GM12878 (cell line): ENCODE measurements around the gene MS4A6E. TPM values are rescaled to one million over a fixed set of nuclear protein-coding genes. Genes with fewer than 3 reads are reported as not detected.

Source experiments
- ATAC-seq: fragments of 200-7000 bp; cut with Tn5 transposase; 3 replicates; pipeline ENCODE4 v1.9.1; 2020; ENCODE audit warnings: mild to moderate bottlenecking, moderate library complexity
- BruUV-seq: library from RNA; stranded (reverse); fragments of 400-500 nt; replicated peaks from 2 replicates; lab custom pipeline; 2021; lab: Mats Ljungman, UMichigan
- CTCF ChIA-PET: fragments of 300-600 bp; sonication (Branson Sonifier 250); formaldehyde crosslinking; extraction: SDS; loops from one replicate; lab custom pipeline; 2021; ENCODE audit warnings: inconsistent platforms; lab: Yijun Ruan, JAX
- POLR2A ChIA-PET: fragments of 350-600 bp; formaldehyde crosslinking; extraction: SDS; loops from one replicate; lab custom pipeline; 2021; ENCODE audit warnings: inconsistent platforms; lab: Charles Lee
- RAD21 ChIA-PET: fragments of 300-600 bp; sonication (Branson Sonifier 250); formaldehyde crosslinking; loops from one replicate; lab custom pipeline; 2023; ENCODE audit warnings: antibody characterized with exemption; ENCODE audit not compliant: unreplicated experiment; lab: Charles Lee
- SMC1A ChIA-PET: fragments of 300-600 bp; sonication (Branson Sonifier 250); formaldehyde crosslinking; loops from one replicate; lab custom pipeline; 2023; ENCODE audit not compliant: unreplicated experiment, uncharacterized antibody; lab: Charles Lee
- DNase-seq: peaks from one replicate; pipeline ENCODE4 v3.0.0-alpha.2; 2011; ENCODE audit warnings: low read depth, low spot score
- FAIRE-seq: peaks from 3 replicates; lab custom pipeline; 2011; peaks lifted over from hg19 to GRCh38; lab: Jason Lieb, UNC
- H2AFZ ChIP-seq: 2 replicates; pipeline ENCODE4 v1.6.0; 2011; ENCODE audit warnings: low read depth, low read length, control low read depth; ENCODE audit not compliant: control insufficient read depth
- H3K27ac ChIP-seq: 2 replicates; pipeline ENCODE4 v1.5.1; 2011; ENCODE audit warnings: control low read depth; ENCODE audit not compliant: control insufficient read depth, insufficient read depth
- H3K27me3 ChIP-seq, 2 experiments: replicated peaks in 1 of 2; 2 replicates each; pipeline versions ENCODE4 v1.6.0 to v1.6.1; 2011; ENCODE audit warnings: low read length in 1 of 2; ENCODE audit not compliant: control insufficient read depth in 2 of 2, insufficient read depth in 2 of 2
- H3K36me3 ChIP-seq, 2 experiments: 2 replicates each; pipeline ENCODE4 v1.5.1; 2011; ENCODE audit warnings: low read length in 1 of 2; ENCODE audit not compliant: control insufficient read depth in 2 of 2, insufficient read depth in 2 of 2
- H3K4me1 ChIP-seq: 2 replicates; pipeline ENCODE4 v1.6.1; 2011; ENCODE audit warnings: mild to moderate bottlenecking, low read length, moderate library complexity, mixed read lengths; ENCODE audit not compliant: control insufficient read depth, insufficient read depth
- H3K4me2 ChIP-seq: 2 replicates; pipeline ENCODE4 v1.6.0; 2011; ENCODE audit warnings: control low read depth; ENCODE audit not compliant: control insufficient read depth, insufficient read depth
- H3K4me3 ChIP-seq: fragments of 200-600 bp; sonication (generic); 2 replicates; pipeline ENCODE4 v1.5.1; 2016
- H3K79me2 ChIP-seq: 2 replicates; pipeline ENCODE4 v1.6.0; 2011; ENCODE audit warnings: low read length; ENCODE audit not compliant: control insufficient read depth, insufficient read depth
- H3K9ac ChIP-seq: 2 replicates; pipeline ENCODE4 v1.8.0; 2011; ENCODE audit warnings: low read length, control low read depth, mixed read lengths; ENCODE audit not compliant: control insufficient read depth, insufficient read depth
- H3K9me3 ChIP-seq: replicated peaks from 3 replicates; pipeline ENCODE4 v1.5.1; 2011; ENCODE audit warnings: mild to moderate bottlenecking, low read length; ENCODE audit not compliant: control insufficient read depth, insufficient read depth
- H4K20me1 ChIP-seq: 2 replicates; pipeline ENCODE4 v1.6.0; 2011; ENCODE audit not compliant: control insufficient read depth, insufficient read depth
- CHD2 ChIP-seq: IDR thresholded peaks from 2 replicates; pipeline ENCODE4 v1.6.1; 2011; ENCODE audit warnings: low read depth, low read length, improper control_type of control experiment, borderline replicate concordance
- CHD4 ChIP-seq: fragments of 200-600 bp; sonication (generic); IDR thresholded peaks from 2 replicates; pipeline ENCODE4 v1.6.1; 2016; ENCODE audit warnings: mild to moderate bottlenecking
- EP300 ChIP-seq, 2 experiments: fragments of 150-350 bp in 1 of 2; IDR thresholded peaks; 2 replicates each; pipeline ENCODE4 v1.6.1; 2011 to 2012; ENCODE audit warnings: low read depth in 2 of 2, low read length in 2 of 2, borderline replicate concordance in 1 of 2, improper control_type of control experiment in 1 of 2, inconsistent platforms in 1 of 2; ENCODE audit not compliant: control insufficient read depth in 1 of 2
- JUNB ChIP-seq: IDR thresholded peaks from 2 replicates; pipeline ENCODE4 v1.6.1; 2016; ENCODE audit warnings: antibody characterized with exemption, mild to moderate bottlenecking
- MTA2 ChIP-seq: fragments of 450-650 bp; IDR thresholded peaks from 2 replicates; pipeline ENCODE4 v1.6.1; 2016; ENCODE audit warnings: low read depth, mild to moderate bottlenecking, moderate library complexity
- MTA3 ChIP-seq: IDR thresholded peaks from 2 replicates; pipeline ENCODE4 v1.6.1; 2012; ENCODE audit warnings: low read length, inconsistent platforms, borderline replicate concordance
- NRF1 ChIP-seq: conservative IDR thresholded peaks from 2 replicates; pipeline ENCODE4 v1.6.1; 2011; ENCODE audit warnings: mild to moderate bottlenecking, low read depth, low read length, improper control_type of control experiment
- RCOR1 ChIP-seq: conservative IDR thresholded peaks from 2 replicates; pipeline ENCODE4 v1.6.1; 2012; ENCODE audit warnings: low read depth, low read length, improper control_type of control experiment
- SMAD1 ChIP-seq: fragments of 450-650 bp; IDR thresholded peaks from 2 replicates; pipeline ENCODE4 v1.6.1; 2018; ENCODE audit warnings: mild to moderate bottlenecking, low read depth; ENCODE audit not compliant: partially characterized antibody
- SMAD5 ChIP-seq: IDR thresholded peaks from 2 replicates; pipeline ENCODE4 v1.6.1; 2016; ENCODE audit warnings: antibody characterized with exemption, low read depth
- WRNIP1 ChIP-seq: IDR thresholded peaks from 2 replicates; pipeline ENCODE4 v1.6.1; 2011; ENCODE audit warnings: low read depth, low read length, improper control_type of control experiment, borderline replicate concordance
- YY1 ChIP-seq: IDR thresholded peaks from 2 replicates; pipeline ENCODE4 v1.6.1; 2011; ENCODE audit warnings: low read depth, mild to moderate bottlenecking, low read length
- WGBS: methylation state at CpG from one replicate; pipeline ENCODE4 v1.1.6; 2016; ENCODE audit warnings: low lambda C conversion rate; ENCODE audit not compliant: insufficient replicate concordance, insufficient coverage; ENCODE audit errors: missing lambda C conversion rate; 5-methylcytosine and 5-hydroxymethylcytosine counted together
- in situ Hi-C: fragments of 300-500 bp; cut with MboI; formaldehyde crosslinking; loops from 9 replicates; pipeline ENCODE4 v1.14.3; 2018; ENCODE audit warnings: mixed read lengths
- intact Hi-C: fragments of 100-400 bp; cut with micrococcal nuclease; formaldehyde crosslinking; loops from one replicate; pipeline ENCODE4 v1.14.2; 2022; ENCODE audit not compliant: unreplicated experiment
- polyA plus RNA-seq, 11 experiments: library from polyadenylated mRNA; depleted of rRNA in 4 of 11; unstranded in 6 of 11; stranded (reverse) in 5 of 11; fragments of >200 nt; fragmentation: Nextera tagmentation in 4 of 11; fragmentation: Illumina TruSeq in 1 of 11; extraction: Ambion mirVana in 4 of 11; extraction: Trizol in 1 of 11; gene quantifications; 1 replicate in 1 of 11; 2 replicates in 10 of 11; pipeline versions ENCODE4 v1.2.1 to v1.2.3, GENCODE V29; 2011 to 2016; ENCODE audit warnings: inconsistent platforms in 2 of 11, missing spikeins in 2 of 11, low read depth in 1 of 11
- total RNA-seq, 4 experiments: library from RNA; depleted of rRNA in 3 of 4; stranded (reverse); fragments of >200 nt in 3 of 4; fragmentation: Illumina TruSeq in 1 of 4; extraction: Trizol in 1 of 4; gene quantifications; 2 replicates each; pipeline versions ENCODE4 v1.2.1 to v1.2.3, GENCODE V29; 2013 to 2021
- TF ChIP-seq, protein P1 (sequence below): fragments of 450-650 bp; IDR thresholded peaks from 2 replicates; pipeline ENCODE4 v1.6.1; 2017; ENCODE audit warnings: mild to moderate bottlenecking, low read depth, inconsistent platforms; ENCODE audit not compliant: poor library complexity, severe bottlenecking
- TF ChIP-seq, protein P2 (sequence below): IDR thresholded peaks from 2 replicates; pipeline ENCODE4 v1.6.1; 2012; ENCODE audit warnings: mild to moderate bottlenecking, low read depth, low read length
- TF ChIP-seq, protein P3 (sequence below): IDR thresholded peaks from 2 replicates; pipeline ENCODE4 v1.6.1; 2012; ENCODE audit warnings: low read length, inconsistent platforms

Gene MS4A6E
- total and polyA plus RNA-seq, 10 of the 15 experiments (the other 5 are each of a cell fraction or from before 2014, with no cell fraction given) = 0.14 to 0.86 (median 0.47) TPM; not detected in 5

DNA sequence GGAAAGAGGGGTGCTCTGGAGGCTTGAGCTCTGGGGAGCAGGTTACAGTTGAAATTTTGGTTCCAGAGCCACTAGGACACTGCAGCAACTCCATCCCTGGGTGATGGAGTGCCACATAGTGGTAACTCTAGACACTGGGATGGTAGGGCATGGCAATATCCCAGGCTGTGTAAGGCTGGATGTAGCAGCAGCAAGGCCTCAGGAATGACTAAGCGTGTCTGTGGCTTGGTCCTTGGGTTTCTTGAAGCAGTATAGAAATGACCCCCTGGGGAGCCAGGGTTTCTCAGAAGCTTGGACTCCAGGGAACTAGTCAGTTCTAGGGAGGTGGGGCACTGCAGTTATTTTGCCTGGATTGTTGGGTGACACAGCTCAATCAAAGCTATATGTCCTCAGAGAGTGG is 38.5 kb upstream of the MS4A6E start:
- in situ Hi-C loops (no loop called here), intact Hi-C loops (no loop called here)
- RAD21 ChIA-PET = no interaction called here
- H3K4me2 ChIP-seq = no peak overlapping the region
- H3K4me3 ChIP-seq = no peak overlapping the region
- TF ChIP-seq MTA3 (no peak), NRF1 (no peak), JUNB (no peak), EP300 (IDR thresholded peaks at IDR 0.05; ENCODE audit: borderline replicate concordance in 1 of 2, control insufficient read depth in 1 of 2, low read depth in 2 of 2, low read length in 2 of 2) (no peak), CHD2 (no peak), CHD4 (no peak), MTA2 (no peak), YY1 (no peak), RCOR1 (no peak), WRNIP1 (no peak), SMAD1 (no peak), SMAD5 (no peak)
- TF ChIP-seq, protein P1, sequence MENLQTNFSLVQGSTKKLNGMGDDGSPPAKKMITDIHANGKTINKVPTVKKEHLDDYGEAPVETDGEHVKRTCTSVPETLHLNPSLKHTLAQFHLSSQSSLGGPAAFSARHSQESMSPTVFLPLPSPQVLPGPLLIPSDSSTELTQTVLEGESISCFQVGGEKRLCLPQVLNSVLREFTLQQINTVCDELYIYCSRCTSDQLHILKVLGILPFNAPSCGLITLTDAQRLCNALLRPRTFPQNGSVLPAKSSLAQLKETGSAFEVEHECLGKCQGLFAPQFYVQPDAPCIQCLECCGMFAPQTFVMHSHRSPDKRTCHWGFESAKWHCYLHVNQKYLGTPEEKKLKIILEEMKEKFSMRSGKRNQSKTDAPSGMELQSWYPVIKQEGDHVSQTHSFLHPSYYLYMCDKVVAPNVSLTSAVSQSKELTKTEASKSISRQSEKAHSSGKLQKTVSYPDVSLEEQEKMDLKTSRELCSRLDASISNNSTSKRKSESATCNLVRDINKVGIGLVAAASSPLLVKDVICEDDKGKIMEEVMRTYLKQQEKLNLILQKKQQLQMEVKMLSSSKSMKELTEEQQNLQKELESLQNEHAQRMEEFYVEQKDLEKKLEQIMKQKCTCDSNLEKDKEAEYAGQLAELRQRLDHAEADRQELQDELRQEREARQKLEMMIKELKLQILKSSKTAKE = no peak
- TF ChIP-seq, protein P2, sequence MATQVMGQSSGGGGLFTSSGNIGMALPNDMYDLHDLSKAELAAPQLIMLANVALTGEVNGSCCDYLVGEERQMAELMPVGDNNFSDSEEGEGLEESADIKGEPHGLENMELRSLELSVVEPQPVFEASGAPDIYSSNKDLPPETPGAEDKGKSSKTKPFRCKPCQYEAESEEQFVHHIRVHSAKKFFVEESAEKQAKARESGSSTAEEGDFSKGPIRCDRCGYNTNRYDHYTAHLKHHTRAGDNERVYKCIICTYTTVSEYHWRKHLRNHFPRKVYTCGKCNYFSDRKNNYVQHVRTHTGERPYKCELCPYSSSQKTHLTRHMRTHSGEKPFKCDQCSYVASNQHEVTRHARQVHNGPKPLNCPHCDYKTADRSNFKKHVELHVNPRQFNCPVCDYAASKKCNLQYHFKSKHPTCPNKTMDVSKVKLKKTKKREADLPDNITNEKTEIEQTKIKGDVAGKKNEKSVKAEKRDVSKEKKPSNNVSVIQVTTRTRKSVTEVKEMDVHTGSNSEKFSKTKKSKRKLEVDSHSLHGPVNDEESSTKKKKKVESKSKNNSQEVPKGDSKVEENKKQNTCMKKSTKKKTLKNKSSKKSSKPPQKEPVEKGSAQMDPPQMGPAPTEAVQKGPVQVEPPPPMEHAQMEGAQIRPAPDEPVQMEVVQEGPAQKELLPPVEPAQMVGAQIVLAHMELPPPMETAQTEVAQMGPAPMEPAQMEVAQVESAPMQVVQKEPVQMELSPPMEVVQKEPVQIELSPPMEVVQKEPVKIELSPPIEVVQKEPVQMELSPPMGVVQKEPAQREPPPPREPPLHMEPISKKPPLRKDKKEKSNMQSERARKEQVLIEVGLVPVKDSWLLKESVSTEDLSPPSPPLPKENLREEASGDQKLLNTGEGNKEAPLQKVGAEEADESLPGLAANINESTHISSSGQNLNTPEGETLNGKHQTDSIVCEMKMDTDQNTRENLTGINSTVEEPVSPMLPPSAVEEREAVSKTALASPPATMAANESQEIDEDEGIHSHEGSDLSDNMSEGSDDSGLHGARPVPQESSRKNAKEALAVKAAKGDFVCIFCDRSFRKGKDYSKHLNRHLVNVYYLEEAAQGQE = no peak
- TF ChIP-seq, protein P3, sequence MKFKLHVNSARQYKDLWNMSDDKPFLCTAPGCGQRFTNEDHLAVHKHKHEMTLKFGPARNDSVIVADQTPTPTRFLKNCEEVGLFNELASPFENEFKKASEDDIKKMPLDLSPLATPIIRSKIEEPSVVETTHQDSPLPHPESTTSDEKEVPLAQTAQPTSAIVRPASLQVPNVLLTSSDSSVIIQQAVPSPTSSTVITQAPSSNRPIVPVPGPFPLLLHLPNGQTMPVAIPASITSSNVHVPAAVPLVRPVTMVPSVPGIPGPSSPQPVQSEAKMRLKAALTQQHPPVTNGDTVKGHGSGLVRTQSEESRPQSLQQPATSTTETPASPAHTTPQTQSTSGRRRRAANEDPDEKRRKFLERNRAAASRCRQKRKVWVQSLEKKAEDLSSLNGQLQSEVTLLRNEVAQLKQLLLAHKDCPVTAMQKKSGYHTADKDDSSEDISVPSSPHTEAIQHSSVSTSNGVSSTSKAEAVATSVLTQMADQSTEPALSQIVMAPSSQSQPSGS = no peak
- TF ChIP-seq, all 136 proteins: peak for 0
- H3K4me1 ChIP-seq = no peaks in the 10 kb centered on the region
- no peaks in the 10 kb centered on the region for H4K20me1 ChIP-seq
- no peaks in the 10 kb centered on the region; the same call in 1 of the 3 replicates for H3K9me3 ChIP-seq
- BruUV-seq = no TSS peak
- no peaks in the 10 kb centered on the region for H3K36me3 ChIP-seq
- no peak overlapping the region for H2AFZ ChIP-seq
- FAIRE-seq (no peak), DNase-seq (no peak), ATAC-seq (no peak)
- 40% methylated on average over 1 of the region's 1 CpG for WGBS
- ChIA-PET CTCF (interaction anchor here (1.0 to 1.6 kb wide), 3 partner anchors 15 to 25 kb away, joined by 3 to 6 read pairs (median 5); no protein-coding TSS in a partner anchor), SMC1A (interaction anchor here (0.9 to 1.7 kb wide), 4 partner anchors 8 to 24 kb away, joined by 3 to 4 read pairs (median 4); no protein-coding TSS in a partner anchor), POLR2A (no interaction called here)
- H3K27me3 ChIP-seq = no peaks in the 10 kb centered on the region
- H3K79me2 ChIP-seq = no peaks in the 10 kb centered on the region
- H3K9ac ChIP-seq = no peak overlapping the region
- no peak overlapping the region for H3K27ac ChIP-seq
